ENCODE measurements around the gene UNC5A. TPM values are rescaled to one million over a fixed set of nuclear protein-coding genes. Genes with fewer than 3 reads are reported as not detected.

Gene UNC5A
- total and polyA plus RNA-seq, 2 of the 8 experiments (the other 6 are each of a cell fraction or from before 2014, with no cell fraction given), result 4.0 to 7.6 TPM

DNA sequence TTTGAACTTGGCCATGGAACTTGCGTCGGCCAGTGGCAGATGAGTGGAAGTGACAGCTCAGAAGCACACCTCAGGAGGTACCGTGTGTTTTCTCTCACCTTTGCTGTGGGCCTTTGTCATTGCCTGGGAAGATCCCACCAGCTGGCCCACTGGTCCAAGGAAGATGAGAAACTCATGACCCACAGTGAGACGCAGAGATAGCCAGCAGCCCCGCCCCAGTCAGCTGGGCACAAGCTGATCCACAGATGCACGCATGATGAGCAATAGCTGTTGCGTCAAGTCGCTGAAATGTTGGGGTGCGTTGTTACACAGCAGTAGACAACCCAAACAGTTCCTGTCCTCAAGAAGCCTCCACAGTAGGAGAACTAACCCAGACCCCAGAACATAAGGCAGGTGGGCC is 30.8 kb upstream of the UNC5A start:
- ChIA-PET POLR2A (ENCODE audit: partially characterized antibody) (interaction anchor here (1.0 kb wide), 1 partner anchor 59 kb away, joined by 3 read pairs; no protein-coding TSS in a partner anchor), CTCF (ENCODE audit: partially characterized antibody) (interaction anchor here (1.2 to 1.3 kb wide), 2 partner anchors 39 to 119 kb away, joined by 3 to 4 read pairs; no protein-coding TSS in a partner anchor)
- Histone ChIP-seq H3K27ac (ENCODE audit: low read depth, low read length) (no peak overlapping the region), H2AK5ac (ENCODE audit: low read depth, low read length) (no peak overlapping the region), H2BK20ac (ENCODE audit: low read length) (no peak overlapping the region), H3K9ac (replicated peaks in 1 of 4; ENCODE audit: extremely low read depth in 1 of 4, low read depth in 3 of 4, low read length in 3 of 4) (no peak overlapping the region), H3K9me3 (ENCODE audit: insufficient read depth in 2 of 2, low read depth in 1 of 2, low read length in 1 of 2) (no peaks in the 10 kb centered on the region), H3K4me2 (ENCODE audit: insufficient read depth in 1 of 2, low read depth in 2 of 2, low read length in 2 of 2) (no peak overlapping the region), H3K27me3 (replicated peaks in 1 of 4; ENCODE audit: control insufficient read depth in 3 of 4, extremely low read depth in 1 of 4, insufficient read depth in 3 of 4, low read length in 3 of 4) (peaks cover 0 to 3% (median under 1%) of the 10 kb centered on the region in 4 experiments; a peak in 1 of 7 replicates), H3K4me3 (ENCODE audit: extremely low read depth in 1 of 4, insufficient read depth in 2 of 4, low read depth in 3 of 4, low read length in 4 of 4) (no peak overlapping the region), H3K4ac (replicated peaks; ENCODE audit: insufficient read length, low read depth, low read length) (no peak overlapping the region), H4K8ac (ENCODE audit: extremely low read depth, insufficient read depth, low read length) (no peak overlapping the region), H2BK12ac (ENCODE audit: low read depth, low read length) (no peak overlapping the region), H4K5ac (ENCODE audit: insufficient read length, low read depth, low read length) (no peak overlapping the region), H3K36me3 (ENCODE audit: control insufficient read depth in 2 of 4, insufficient read depth in 4 of 4, low read length in 3 of 4) (no peaks in the 10 kb centered on the region), H3K79me2 (ENCODE audit: control insufficient read depth in 1 of 2, insufficient read depth in 2 of 2, low read length in 2 of 2) (no peaks in the 10 kb centered on the region), H3K23me2 (ENCODE audit: low read depth, low read length) (no peaks in the 10 kb centered on the region; the same call in 1 of the 2 replicates), H2BK15ac (ENCODE audit: low read length) (no peak overlapping the region), H2AFZ (ENCODE audit: low read length) (no peak overlapping the region), H4K91ac (replicated peaks; ENCODE audit: insufficient read length, low read length) (no peak overlapping the region), H3K79me1 (ENCODE audit: low read depth, low read length) (no peaks in the 10 kb centered on the region), H2BK5ac (ENCODE audit: low read depth, low read length) (no peak overlapping the region), H3K18ac (ENCODE audit: extremely low read depth, low read length) (no peak overlapping the region), H3K4me1 (replicated peaks in 1 of 4; ENCODE audit: control insufficient read depth in 3 of 4, insufficient read depth in 4 of 4, low read length in 3 of 4) (peaks cover 7 to 18% (median 11%) of the 10 kb centered on the region in 4 experiments), H2BK120ac (replicated peaks; ENCODE audit: low read depth, low read length) (no peak overlapping the region), H4K20me1 (replicated peaks in 1 of 2; ENCODE audit: control insufficient read depth in 1 of 2, insufficient read depth in 2 of 2, low read length in 2 of 2) (no peaks in the 10 kb centered on the region), H3K56ac (replicated peaks; ENCODE audit: insufficient read length, low read depth, low read length) (no peak overlapping the region), H3K14ac (ENCODE audit: insufficient read length) (no peak overlapping the region), H3K23ac (ENCODE audit: insufficient read length) (no peak overlapping the region)
- no peak for DNase-seq (ENCODE audit: low read depth in 1 of 2, low spot score in 2 of 2)
- no peak for FAIRE-seq
- 89% methylated on average over 9 of the region's 9 CpGs; no CpG with 5 or more reads in 1 of the 2 experiments for WGBS, 2 experiments (ENCODE audit: extremely low coverage in 1 of 2, insufficient coverage in 1 of 2, insufficient read length in 1 of 2, insufficient replicate concordance in 2 of 2, low coverage in 1 of 2, low lambda C conversion rate in 2 of 2, missing lambda C conversion rate in 1 of 2)
- no peak for TF ChIP-seq GTF2F1 (IDR thresholded peaks at IDR 0.05; ENCODE audit: borderline replicate concordance, low read depth, low read length)
- TF ChIP-seq YY1 (IDR thresholded peaks at IDR 0.05; ENCODE audit: low read depth, low read length), result no peak
- TF ChIP-seq GABPA (IDR thresholded peaks at IDR 0.05; ENCODE audit: borderline replicate concordance, insufficient read depth, low read length), result no peak
- TF ChIP-seq SAP30 (IDR thresholded peaks at IDR 0.05; ENCODE audit: insufficient read depth, insufficient replicate concordance, low read length), result no peak
- TF ChIP-seq USF2 (IDR thresholded peaks at IDR 0.05; ENCODE audit: low read length), result no peak
- TF ChIP-seq CBX8 (IDR thresholded peaks at IDR 0.05; ENCODE audit: borderline replicate concordance, low read depth, low read length), result no peak
- TF ChIP-seq FOSL1 (IDR thresholded peaks at IDR 0.05; ENCODE audit: insufficient read depth, low read depth, low read length), result no peak
- TF ChIP-seq KDM4A (IDR thresholded peaks at IDR 0.05; ENCODE audit: low read depth, low read length, severe bottlenecking), result no peak
- TF ChIP-seq NANOG (IDR thresholded peaks at IDR 0.05; ENCODE audit: insufficient read depth, low read depth, low read length, poor library complexity, severe bottlenecking), result no peak
- TF ChIP-seq SIRT6 (IDR thresholded peaks at IDR 0.05; ENCODE audit: low read length), result no peak
- no peak for TF ChIP-seq EP300 (IDR thresholded peaks at IDR 0.05; ENCODE audit: borderline replicate concordance in 1 of 2, low read depth in 2 of 2, low read length in 2 of 2)

Measured in H1 (cell line).